ENCODE results near the gene AKAP8L.
A peak's percentile ranks its signal among the peaks of the same experiment; 100 is the strongest.

The AKAP8L gene

DNA sequence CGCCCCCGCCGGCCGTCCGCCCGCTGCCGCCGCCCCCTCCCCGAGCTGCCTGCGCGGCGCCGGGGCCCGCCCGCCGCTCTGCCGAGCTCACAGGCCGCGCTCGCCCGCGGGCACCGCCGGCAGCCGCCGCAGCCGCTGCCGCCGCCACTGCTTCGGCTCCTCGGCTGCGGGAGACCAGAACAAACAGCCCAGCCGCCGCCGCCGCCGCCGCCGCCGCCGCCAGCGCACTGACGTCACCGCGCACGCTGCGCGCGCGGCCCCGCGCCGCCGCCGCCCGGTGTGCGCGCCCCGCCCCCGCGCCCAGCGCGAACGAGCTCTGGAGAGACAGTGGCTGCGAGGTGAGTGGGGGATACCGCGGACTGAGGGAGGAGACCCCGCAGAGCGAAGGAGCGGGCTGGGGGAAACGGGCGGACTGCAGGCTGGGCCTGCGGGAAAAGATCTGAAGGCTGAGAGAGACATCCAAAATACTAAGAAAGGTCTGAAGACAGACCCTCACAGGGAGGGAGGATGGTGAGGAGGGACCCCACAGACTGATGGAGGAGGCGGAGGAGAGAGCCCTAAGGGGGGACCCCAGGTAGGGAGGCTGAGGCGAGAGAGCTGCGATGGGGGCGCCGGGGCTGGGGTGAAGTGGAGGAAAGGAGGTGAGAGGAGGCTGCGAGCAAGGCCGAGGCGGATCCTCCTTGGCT lies 86.3 kb downstream of the AKAP8L start, which contains the start of gene BRD4:
Gene BRD4 (minus strand): TSS at position 229 of the 686 bp plus-strand sequence. CDS start 59,440 bp downstream, outside the sequence.
- Mint-ChIP-seq H3K4me3 (peak within 1 kb of the TSS; percentile 97 to 100 (median 99)), H3K36me3 (ENCODE audit: low read depth) (peaks cover 9% of the 10 kb centered on the region), H3K4me1 (peaks cover 38% of the 10 kb centered on the region), H3K27ac (peak within 1 kb of the TSS; percentile 95 to 97 (median 97)), H3K27me3 (ENCODE audit: low read depth) (no peaks in the 10 kb centered on the region), H3K9me3 (no peaks in the 10 kb centered on the region)
- no peak for TF ChIP-seq CTCF (IDR thresholded peaks at IDR 0.05; ENCODE audit: unreplicated experiment in 3 of 3)

GRCh38 chr19:15331419-15332310 lies 87.1 kb downstream of the AKAP8L start:
- H3K36me3 Mint-ChIP-seq (ENCODE audit: low read depth) = peaks cover 9% of the 10 kb centered on the region
- TF ChIP-seq CTCF (IDR thresholded peaks at IDR 0.05; ENCODE audit: unreplicated experiment in 3 of 3) = no peak
- H3K9me3 Mint-ChIP-seq = no peaks in the 10 kb centered on the region
- H3K27ac Mint-ChIP-seq = peak overlapping the region; percentile 95 to 97 (median 95)
- peaks cover 45% of the 10 kb centered on the region for H3K4me1 Mint-ChIP-seq
- no peaks in the 10 kb centered on the region for H3K27me3 Mint-ChIP-seq (ENCODE audit: low read depth)
- H3K4me3 Mint-ChIP-seq = peak overlapping the region; percentile 96 to 100 (median 97)

DNA sequence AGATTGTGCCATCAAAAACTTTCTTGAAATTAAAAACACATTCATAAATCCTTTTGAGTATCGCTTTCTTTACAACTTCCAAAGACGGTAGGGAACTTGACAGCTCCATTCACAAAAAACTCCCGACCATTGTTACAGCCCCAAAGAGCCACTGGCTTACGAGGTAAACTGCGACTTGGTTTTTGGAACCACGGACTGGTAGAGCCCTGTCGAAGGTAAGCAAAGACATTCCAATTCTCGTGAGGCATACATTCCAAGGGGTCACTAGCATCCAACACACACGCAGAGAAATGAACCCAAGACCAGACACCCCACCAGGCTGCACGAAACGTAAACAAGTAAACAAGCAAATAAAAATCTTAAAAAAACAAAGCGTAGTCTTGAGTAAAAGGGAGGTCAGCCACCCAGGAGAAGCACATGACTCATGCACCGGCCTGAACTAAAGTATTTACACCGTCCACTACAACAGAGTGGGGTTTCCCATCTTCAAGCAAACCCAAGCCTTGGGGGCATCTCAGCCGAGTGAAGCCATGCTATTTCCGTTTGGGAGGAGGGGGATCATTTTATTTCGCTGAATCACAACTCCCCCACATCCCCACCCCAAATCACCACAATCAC lies 87.9 kb downstream of the AKAP8L start:
- Mint-ChIP-seq H3K27ac (peak overlapping the region; percentile 95 to 97 (median 95)), H3K27me3 (ENCODE audit: low read depth) (no peaks in the 10 kb centered on the region), H3K9me3 (no peaks in the 10 kb centered on the region), H3K4me1 (peaks cover 49% of the 10 kb centered on the region), H3K4me3 (peak overlapping the region; percentile 96 to 100 (median 97)), H3K36me3 (ENCODE audit: low read depth) (peaks cover 9% of the 10 kb centered on the region)
- TF ChIP-seq CTCF (IDR thresholded peaks at IDR 0.05; ENCODE audit: unreplicated experiment in 3 of 3) = no peak
